WTC11 (cell line): ENCODE measurements around the gene NPFFR1.
"Not testable (repeated sequence)": the region's sequence is repeated elsewhere in the genome, so short reads cannot be mapped to it uniquely, and the experiment has no call there.

Source experiments
- ARID4B ChIP-seq: sonication (generic); formaldehyde crosslinking; IDR thresholded peaks from 2 replicates; pipeline ENCODE4 v1.8.0; 2023; ENCODE audit warnings: missing genetic modification reagents, mild to moderate bottlenecking, borderline replicate concordance
- CREM ChIP-seq: sonication (generic); formaldehyde crosslinking; IDR thresholded peaks from 2 replicates; pipeline ENCODE4 v1.8.1; 2022; ENCODE audit warnings: mild to moderate bottlenecking, missing genetic modification reagents, moderate library complexity
- ELF4 ChIP-seq: sonication (generic); formaldehyde crosslinking; IDR thresholded peaks from 2 replicates; pipeline ENCODE4 v1.8.1; 2022; ENCODE audit warnings: low read depth, mild to moderate bottlenecking, moderate library complexity, missing genetic modification reagents
- ESRRA ChIP-seq: sonication (generic); formaldehyde crosslinking; IDR thresholded peaks from 2 replicates; pipeline ENCODE4 v1.8.1; 2022; ENCODE audit warnings: mild to moderate bottlenecking, missing genetic modification reagents, borderline replicate concordance
- FOXP4 ChIP-seq: sonication (generic); formaldehyde crosslinking; IDR thresholded peaks from 2 replicates; pipeline ENCODE4 v1.8.0; 2022; ENCODE audit warnings: mild to moderate bottlenecking, missing genetic modification reagents
- JUN ChIP-seq: sonication (generic); formaldehyde crosslinking; IDR thresholded peaks from 2 replicates; pipeline ENCODE4 v1.8.0; 2023; ENCODE audit warnings: mild to moderate bottlenecking, missing genetic modification reagents
- NR2C2 ChIP-seq: sonication (generic); formaldehyde crosslinking; IDR thresholded peaks from 2 replicates; pipeline ENCODE4 v1.8.0; 2022; ENCODE audit warnings: mild to moderate bottlenecking, missing genetic modification reagents
- ZNF138 ChIP-seq: sonication (generic); formaldehyde crosslinking; conservative IDR thresholded peaks from 2 replicates; pipeline ENCODE4 v1.8.1; 2022; ENCODE audit warnings: mild to moderate bottlenecking, moderate library complexity, missing genetic modification reagents
- ZNF423 ChIP-seq: fragments of 250-450 bp; sonication (Bioruptor Pico); IDR thresholded peaks from 2 replicates; pipeline ENCODE4 v2.1.2; 2022; ENCODE audit warnings: mild to moderate bottlenecking, moderate library complexity
- TF ChIP-seq, protein P1 (sequence below): fragments of 200-600 bp; IDR thresholded peaks from 2 replicates; pipeline ENCODE4 v1.8.0; 2022; ENCODE audit warnings: antibody characterized with exemption

GRCh38 chr10:70237958-70238536 lies 45.8 kb downstream of the NPFFR1 start:
- TF ChIP-seq, protein P1, sequence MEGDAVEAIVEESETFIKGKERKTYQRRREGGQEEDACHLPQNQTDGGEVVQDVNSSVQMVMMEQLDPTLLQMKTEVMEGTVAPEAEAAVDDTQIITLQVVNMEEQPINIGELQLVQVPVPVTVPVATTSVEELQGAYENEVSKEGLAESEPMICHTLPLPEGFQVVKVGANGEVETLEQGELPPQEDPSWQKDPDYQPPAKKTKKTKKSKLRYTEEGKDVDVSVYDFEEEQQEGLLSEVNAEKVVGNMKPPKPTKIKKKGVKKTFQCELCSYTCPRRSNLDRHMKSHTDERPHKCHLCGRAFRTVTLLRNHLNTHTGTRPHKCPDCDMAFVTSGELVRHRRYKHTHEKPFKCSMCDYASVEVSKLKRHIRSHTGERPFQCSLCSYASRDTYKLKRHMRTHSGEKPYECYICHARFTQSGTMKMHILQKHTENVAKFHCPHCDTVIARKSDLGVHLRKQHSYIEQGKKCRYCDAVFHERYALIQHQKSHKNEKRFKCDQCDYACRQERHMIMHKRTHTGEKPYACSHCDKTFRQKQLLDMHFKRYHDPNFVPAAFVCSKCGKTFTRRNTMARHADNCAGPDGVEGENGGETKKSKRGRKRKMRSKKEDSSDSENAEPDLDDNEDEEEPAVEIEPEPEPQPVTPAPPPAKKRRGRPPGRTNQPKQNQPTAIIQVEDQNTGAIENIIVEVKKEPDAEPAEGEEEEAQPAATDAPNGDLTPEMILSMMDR, result not testable (repeated sequence)
- not testable (repeated sequence) for TF ChIP-seq ARID4B (CRISPR knock-in tag); ZNF423; CREM (CRISPR knock-in tag); JUN (CRISPR knock-in tag); FOXP4; ELF4 (CRISPR knock-in tag); ZNF138; ESRRA (CRISPR knock-in tag); NR2C2 (CRISPR knock-in tag)
